ENCODE measurements around the gene NUP133.
"Not testable (repeated sequence)": the region's sequence is repeated elsewhere in the genome, so short reads cannot be mapped to it uniquely, and the experiment has no call there.

NUP133 gene

GRCh38 chr1:229412810-229413209 lies 95.3 kb downstream of the NUP133 start:
- peaks cover 22% of the 10 kb centered on the region for H3K4me1 ChIP-seq (ENCODE audit: control insufficient read depth, insufficient read depth, low read length)
- peaks cover 27% of the 10 kb centered on the region for H3K27me3 ChIP-seq (ENCODE audit: control insufficient read depth, insufficient read depth, low read length)
- H3K9me3 ChIP-seq (ENCODE audit: control insufficient read depth, insufficient read depth, low read length); H3K4me3 ChIP-seq (ENCODE audit: low read depth, low read length); H3K36me3 ChIP-seq (ENCODE audit: control insufficient read depth, insufficient read depth, low read length); H3K9ac ChIP-seq (ENCODE audit: low read depth, low read length); H3K27ac ChIP-seq (ENCODE audit: low read depth, low read length): not testable (repeated sequence)

GRCh38 chr1:229412056-229412455 lies 96.1 kb downstream of the NUP133 start:
- Histone ChIP-seq H3K4me1 (ENCODE audit: control insufficient read depth, insufficient read depth, low read length) (peaks cover 26% of the 10 kb centered on the region), H3K4me3 (ENCODE audit: low read depth, low read length) (no peak overlapping the region), H3K9ac (ENCODE audit: low read depth, low read length) (no peak overlapping the region), H3K36me3 (ENCODE audit: control insufficient read depth, insufficient read depth, low read length) (no peaks in the 10 kb centered on the region), H3K9me3 (ENCODE audit: control insufficient read depth, insufficient read depth, low read length) (no peaks in the 10 kb centered on the region), H3K27ac (ENCODE audit: low read depth, low read length) (no peak overlapping the region), H3K27me3 (ENCODE audit: control insufficient read depth, insufficient read depth, low read length) (peaks cover 35% of the 10 kb centered on the region)

DNA sequence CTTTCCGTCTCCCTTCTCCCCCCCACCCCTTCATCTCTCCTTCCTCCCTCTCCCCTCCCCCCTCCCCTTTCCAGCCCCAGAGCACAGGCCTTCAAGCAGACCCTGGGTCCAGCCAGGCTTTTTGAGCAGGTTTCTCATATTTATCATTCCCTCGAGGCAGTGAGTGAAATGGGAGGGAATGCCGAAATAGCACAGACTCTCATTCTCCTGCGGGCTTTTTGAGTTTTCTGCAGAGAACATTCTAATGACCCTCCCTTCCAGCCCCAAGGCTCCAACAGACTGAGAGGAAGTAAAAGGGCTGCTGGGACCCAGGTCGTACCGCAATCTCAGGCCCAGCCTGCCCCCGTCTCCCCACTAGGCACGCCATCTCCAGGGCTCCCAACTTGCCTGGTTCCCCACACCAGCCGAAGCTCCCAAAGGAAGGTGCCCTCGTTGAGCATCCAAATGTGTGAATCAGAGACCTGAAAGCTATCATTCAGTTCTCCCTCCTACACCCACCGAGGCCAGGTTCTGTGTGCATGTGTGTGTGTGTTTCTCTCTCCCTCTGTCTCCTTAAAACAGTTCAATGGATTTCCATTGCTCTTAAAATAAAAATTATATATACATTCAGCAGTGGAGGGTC lies 96.6 kb downstream of the NUP133 start:
- Histone ChIP-seq H3K27me3 (ENCODE audit: control insufficient read depth, insufficient read depth, low read length) (peaks cover 40% of the 10 kb centered on the region), H3K4me3 (ENCODE audit: low read depth, low read length) (no peak overlapping the region), H3K36me3 (ENCODE audit: control insufficient read depth, insufficient read depth, low read length) (no peaks in the 10 kb centered on the region), H3K4me1 (ENCODE audit: control insufficient read depth, insufficient read depth, low read length) (peaks cover 26% of the 10 kb centered on the region), H3K27ac (ENCODE audit: low read depth, low read length) (no peak overlapping the region), H3K9me3 (ENCODE audit: control insufficient read depth, insufficient read depth, low read length) (no peaks in the 10 kb centered on the region), H3K9ac (ENCODE audit: low read depth, low read length) (no peak overlapping the region)

- H3K9me3 ChIP-seq (ENCODE audit: control insufficient read depth, insufficient read depth, low read length): no peaks in the 10 kb centered on the region
- no peak overlapping the region for H3K9ac ChIP-seq (ENCODE audit: low read depth, low read length)
- no peaks in the 10 kb centered on the region for H3K36me3 ChIP-seq (ENCODE audit: control insufficient read depth, insufficient read depth, low read length)
- peaks cover 26% of the 10 kb centered on the region for H3K4me1 ChIP-seq (ENCODE audit: control insufficient read depth, insufficient read depth, low read length)
- H3K27ac ChIP-seq (ENCODE audit: low read depth, low read length): peak overlapping the region; percentile 8
- peaks cover 47% of the 10 kb centered on the region for H3K27me3 ChIP-seq (ENCODE audit: control insufficient read depth, insufficient read depth, low read length)
- H3K4me3 ChIP-seq (ENCODE audit: low read depth, low read length): no peak overlapping the region
Measured at GRCh38 chr1:229410692-229411433, 97.3 kb downstream of the NUP133 start.

- Histone ChIP-seq H3K9me3 (ENCODE audit: control insufficient read depth, insufficient read depth, low read length) (no peaks in the 10 kb centered on the region), H3K36me3 (ENCODE audit: control insufficient read depth, insufficient read depth, low read length) (no peaks in the 10 kb centered on the region), H3K27me3 (ENCODE audit: control insufficient read depth, insufficient read depth, low read length) (peaks cover 52% of the 10 kb centered on the region), H3K4me1 (ENCODE audit: control insufficient read depth, insufficient read depth, low read length) (peaks cover 26% of the 10 kb centered on the region), H3K27ac (ENCODE audit: low read depth, low read length) (no peak overlapping the region), H3K9ac (ENCODE audit: low read depth, low read length) (no peak overlapping the region), H3K4me3 (ENCODE audit: low read depth, low read length) (no peak overlapping the region)
Measured at GRCh38 chr1:229410370-229410691, 97.8 kb downstream of the NUP133 start.

DNA sequence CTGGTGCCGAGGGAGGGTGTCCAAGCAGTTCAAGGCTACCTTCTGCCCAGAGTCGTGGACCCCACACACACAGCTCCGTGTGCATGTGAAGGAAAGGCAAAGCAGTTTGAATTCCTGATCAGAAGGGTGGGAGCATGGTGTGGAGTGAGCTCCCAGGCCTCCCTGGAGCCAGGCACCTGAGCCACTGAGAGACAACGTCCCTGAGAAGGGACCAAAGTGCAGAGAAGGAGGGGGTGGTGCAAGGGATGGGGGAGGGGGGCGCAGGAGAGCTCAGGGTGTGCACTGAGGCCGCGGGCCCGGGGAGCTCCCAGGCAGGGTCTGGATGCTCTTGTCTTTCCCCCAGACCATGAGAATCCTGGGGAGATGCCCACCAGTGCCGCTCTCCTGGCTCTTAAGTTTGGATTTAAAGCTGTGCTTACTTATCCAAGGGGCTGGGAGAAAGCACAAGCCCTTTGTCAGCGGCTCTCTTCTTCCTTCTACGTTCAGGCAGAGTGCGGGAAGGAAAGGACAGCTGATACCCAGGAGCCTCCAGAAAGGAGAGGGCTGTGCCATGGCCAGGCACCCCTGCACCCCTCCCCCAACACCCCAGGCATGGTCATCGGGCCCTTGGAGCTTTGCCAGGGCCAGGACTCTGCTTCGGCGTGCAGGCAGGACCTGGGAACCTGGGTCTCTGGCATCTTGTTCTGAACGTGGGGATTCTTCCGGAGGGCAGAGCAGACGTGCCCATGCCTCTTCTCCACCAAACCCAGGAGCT lies 98.3 kb downstream of the NUP133 start:
- Histone ChIP-seq H3K9ac (ENCODE audit: low read depth, low read length) (no peak overlapping the region), H3K4me1 (ENCODE audit: control insufficient read depth, insufficient read depth, low read length) (peaks cover 26% of the 10 kb centered on the region), H3K36me3 (ENCODE audit: control insufficient read depth, insufficient read depth, low read length) (no peaks in the 10 kb centered on the region), H3K27me3 (ENCODE audit: control insufficient read depth, insufficient read depth, low read length) (peaks cover 52% of the 10 kb centered on the region), H3K9me3 (ENCODE audit: control insufficient read depth, insufficient read depth, low read length) (no peaks in the 10 kb centered on the region), H3K27ac (ENCODE audit: low read depth, low read length) (no peak overlapping the region), H3K4me3 (ENCODE audit: low read depth, low read length) (no peak overlapping the region)

- H3K9me3 ChIP-seq (ENCODE audit: control insufficient read depth, insufficient read depth, low read length): no peaks in the 10 kb centered on the region
- peaks cover 52% of the 10 kb centered on the region for H3K27me3 ChIP-seq (ENCODE audit: control insufficient read depth, insufficient read depth, low read length)
- H3K4me1 ChIP-seq (ENCODE audit: control insufficient read depth, insufficient read depth, low read length): peaks cover 26% of the 10 kb centered on the region
- H3K4me3 ChIP-seq (ENCODE audit: low read depth, low read length): no peak overlapping the region
- no peak overlapping the region for H3K27ac ChIP-seq (ENCODE audit: low read depth, low read length)
- H3K9ac ChIP-seq (ENCODE audit: low read depth, low read length): no peak overlapping the region
- H3K36me3 ChIP-seq (ENCODE audit: control insufficient read depth, insufficient read depth, low read length): no peaks in the 10 kb centered on the region
Measured at GRCh38 chr1:229408458-229409037, 99.6 kb downstream of the NUP133 start.

- Histone ChIP-seq H3K4me3 (ENCODE audit: low read depth, low read length) (peak overlapping the region; percentile 60), H3K27ac (ENCODE audit: low read depth, low read length) (no peak overlapping the region), H3K9me3 (ENCODE audit: control insufficient read depth, insufficient read depth, low read length) (no peaks in the 10 kb centered on the region), H3K9ac (ENCODE audit: low read depth, low read length) (no peak overlapping the region), H3K27me3 (ENCODE audit: control insufficient read depth, insufficient read depth, low read length) (peaks cover 52% of the 10 kb centered on the region), H3K36me3 (ENCODE audit: control insufficient read depth, insufficient read depth, low read length) (no peaks in the 10 kb centered on the region), H3K4me1 (ENCODE audit: control insufficient read depth, insufficient read depth, low read length) (peaks cover 26% of the 10 kb centered on the region)
Measured at GRCh38 chr1:229407206-229408026, 100.7 kb downstream of the NUP133 start.

GRCh38 chr1:229406798-229407197 lies 101.3 kb downstream of the NUP133 start:
- H3K4me1 ChIP-seq (ENCODE audit: control insufficient read depth, insufficient read depth, low read length): peaks cover 22% of the 10 kb centered on the region
- H3K9ac ChIP-seq (ENCODE audit: low read depth, low read length): no peak overlapping the region
- H3K27me3 ChIP-seq (ENCODE audit: control insufficient read depth, insufficient read depth, low read length): peaks cover 55% of the 10 kb centered on the region
- peak overlapping the region; percentile 60 for H3K4me3 ChIP-seq (ENCODE audit: low read depth, low read length)
- no peaks in the 10 kb centered on the region for H3K36me3 ChIP-seq (ENCODE audit: control insufficient read depth, insufficient read depth, low read length)
- no peak overlapping the region for H3K27ac ChIP-seq (ENCODE audit: low read depth, low read length)
- H3K9me3 ChIP-seq (ENCODE audit: control insufficient read depth, insufficient read depth, low read length): no peaks in the 10 kb centered on the region

DNA sequence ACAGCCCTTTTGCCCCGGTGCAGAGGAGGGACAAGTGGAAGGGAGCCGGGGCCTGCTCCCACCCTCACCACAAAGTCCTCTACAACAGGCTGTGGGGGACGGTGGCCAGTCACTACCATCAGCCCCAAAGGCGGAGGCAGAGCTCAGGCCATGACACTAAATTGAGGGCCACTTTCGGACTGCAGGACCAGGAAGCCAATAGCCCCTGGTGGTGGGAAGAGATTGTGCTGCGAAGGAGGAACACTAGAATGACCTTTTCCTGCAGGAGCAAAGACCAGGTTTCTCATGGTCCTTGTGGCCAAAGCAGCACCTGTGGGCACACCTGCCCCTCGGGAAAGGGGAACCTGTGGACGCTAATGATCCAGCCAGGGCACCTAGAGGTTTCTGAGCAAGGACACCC lies 104.6 kb downstream of the NUP133 start:
- H3K9ac ChIP-seq (ENCODE audit: low read depth, low read length): no peak overlapping the region
- peaks cover 46% of the 10 kb centered on the region for H3K27me3 ChIP-seq (ENCODE audit: control insufficient read depth, insufficient read depth, low read length)
- no peak overlapping the region for H3K4me3 ChIP-seq (ENCODE audit: low read depth, low read length)
- peaks cover 4% of the 10 kb centered on the region; the same call in 1 of the 2 replicates for H3K4me1 ChIP-seq (ENCODE audit: control insufficient read depth, insufficient read depth, low read length)
- no peak overlapping the region for H3K27ac ChIP-seq (ENCODE audit: low read depth, low read length)
- H3K9me3 ChIP-seq (ENCODE audit: control insufficient read depth, insufficient read depth, low read length): no peaks in the 10 kb centered on the region
- H3K36me3 ChIP-seq (ENCODE audit: control insufficient read depth, insufficient read depth, low read length): no peaks in the 10 kb centered on the region

All from HUES48 (cell line).